Stimulated activated CD8-positive, alpha-beta memory T cell treated with anti-CD3 and anti-CD28 coated beads, Interleukin-4, amount 100 ng/mL, for 1 hour (primary cell): ENCODE data around the gene FAM149B1.

Experiments used
- DNase-seq, 2 donors: peaks; one replicate each; pipeline ENCODE4 v3.0.0-alpha.2; 2020; ENCODE audit warnings: low read depth in 2 of 2, low spot score in 1 of 2

The FAM149B1 gene

DNA sequence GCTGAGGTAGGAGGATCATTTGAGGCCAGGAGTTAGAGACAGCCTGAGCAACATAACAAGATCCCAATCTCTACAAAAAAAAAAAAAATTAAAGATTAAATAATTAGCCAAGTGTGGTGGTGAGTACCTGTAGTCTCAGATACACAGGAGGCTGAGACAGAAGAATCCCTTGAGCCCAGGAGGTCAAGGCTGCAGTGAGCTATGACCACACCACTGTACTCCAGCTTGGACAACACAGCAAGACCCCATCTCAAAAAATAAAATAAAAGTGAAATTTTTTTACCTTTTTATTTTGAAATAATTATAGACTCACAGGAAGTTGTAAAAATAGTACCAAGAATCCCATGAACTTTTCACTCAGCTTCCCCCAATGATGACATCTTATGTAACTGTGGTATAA lies 4.9 kb downstream of the FAM149B1 start:
- DNase-seq: no peak

DNA sequence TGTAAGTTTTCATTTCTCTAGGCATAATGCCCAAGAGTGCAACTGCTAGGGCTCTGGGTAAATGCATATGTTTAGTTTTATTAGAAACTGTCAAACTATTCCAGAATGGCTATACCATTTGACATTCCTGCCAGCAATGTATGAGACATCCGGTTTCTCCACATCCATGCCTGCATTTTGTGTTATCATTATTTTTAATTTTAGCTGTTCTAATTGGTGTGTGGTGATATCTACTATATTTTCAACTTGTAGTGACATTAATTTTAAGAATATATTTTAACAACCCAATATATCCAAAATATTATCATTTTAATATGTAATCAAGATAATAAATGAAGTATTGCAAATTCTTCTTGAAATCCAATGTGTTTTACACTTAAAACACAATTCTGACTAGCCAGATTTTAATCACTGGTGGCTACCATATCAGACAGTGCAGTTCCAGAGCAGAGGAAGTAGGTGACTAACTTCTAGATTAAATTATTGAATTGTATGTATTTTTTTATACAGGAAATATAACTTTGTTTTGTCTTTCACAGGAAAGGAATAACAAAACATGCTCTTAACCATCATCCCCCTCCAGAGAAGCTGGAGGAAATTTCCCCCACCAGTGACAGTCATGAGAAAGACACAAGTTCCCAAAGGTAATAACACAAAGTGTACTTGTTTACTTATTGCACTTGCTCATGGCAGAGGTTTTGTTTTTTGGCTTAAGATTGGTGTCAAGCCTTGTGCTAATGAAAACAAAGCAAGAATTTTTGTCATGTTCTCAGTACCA lies 6.4 kb downstream of the FAM149B1 start:
- no peak for DNase-seq

- no peak for DNase-seq
Observed at GRCh38 chr10:73182568-73182967, 14.6 kb downstream of the FAM149B1 start.

- DNase-seq: no peak
Observed at GRCh38 chr10:73183667-73184281, 15.9 kb downstream of the FAM149B1 start.

- DNase-seq: no peak
Observed at GRCh38 chr10:73186266-73186665, 18.3 kb downstream of the FAM149B1 start.

DNA sequence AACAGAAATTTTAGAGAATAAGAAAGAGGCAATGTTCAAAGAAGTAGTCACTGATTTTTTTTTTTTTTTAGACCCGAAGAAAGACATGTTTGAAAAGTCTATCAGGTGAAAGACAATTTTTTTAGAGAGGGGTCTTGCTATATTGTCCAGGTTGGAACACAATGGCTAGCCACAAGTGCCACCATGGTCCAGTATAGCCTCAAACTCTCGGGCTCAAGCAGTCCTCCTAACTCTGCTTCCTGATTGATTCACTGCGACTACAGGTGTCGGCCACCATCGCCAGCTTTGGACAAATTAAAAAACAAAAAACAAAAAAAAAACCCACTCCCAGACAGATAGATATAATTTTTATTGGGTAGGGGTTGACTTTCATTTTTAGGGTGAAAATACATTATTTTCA lies 22.3 kb downstream of the FAM149B1 start:
- no peak for DNase-seq

DNA sequence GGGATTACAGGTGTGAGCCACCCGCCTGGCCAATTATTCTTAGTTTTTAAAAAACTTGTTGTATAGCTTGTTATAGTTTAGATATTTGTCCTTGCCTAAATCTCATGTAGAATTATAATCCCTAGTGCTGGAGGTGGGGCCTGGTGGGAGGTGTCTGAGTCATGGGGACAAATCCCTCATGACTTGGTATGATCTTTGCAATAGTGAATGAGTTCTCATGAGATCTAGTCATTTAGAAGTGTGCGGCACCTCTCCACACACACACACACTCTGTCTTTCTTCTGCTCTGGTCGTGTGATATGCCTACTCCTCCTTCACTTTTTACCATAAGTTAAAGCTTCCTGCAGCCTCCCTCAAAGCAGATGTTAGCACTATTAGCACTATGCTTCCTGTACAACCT lies 37.2 kb downstream of the FAM149B1 start:
- no peak for DNase-seq

DNA sequence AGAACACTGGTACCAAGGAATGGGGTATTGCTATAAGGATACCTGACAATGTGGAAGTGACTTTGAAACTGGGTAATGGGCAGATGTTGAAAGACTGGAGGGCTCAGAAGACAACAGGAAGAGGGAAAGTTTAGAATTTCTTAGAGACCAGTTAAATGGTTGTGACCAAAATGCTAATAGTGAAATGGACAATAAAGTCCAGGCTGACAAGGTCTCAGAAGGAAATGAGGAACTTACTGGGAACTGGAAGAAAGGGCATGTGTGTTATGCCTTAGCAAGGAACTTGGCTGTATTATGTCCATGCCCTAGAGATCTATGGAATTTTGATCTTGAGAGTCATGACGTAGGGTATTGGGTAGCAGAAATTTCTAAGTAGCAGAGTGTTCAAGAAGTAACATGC lies 38.0 kb downstream of the FAM149B1 start:
- no peak for DNase-seq

DNA sequence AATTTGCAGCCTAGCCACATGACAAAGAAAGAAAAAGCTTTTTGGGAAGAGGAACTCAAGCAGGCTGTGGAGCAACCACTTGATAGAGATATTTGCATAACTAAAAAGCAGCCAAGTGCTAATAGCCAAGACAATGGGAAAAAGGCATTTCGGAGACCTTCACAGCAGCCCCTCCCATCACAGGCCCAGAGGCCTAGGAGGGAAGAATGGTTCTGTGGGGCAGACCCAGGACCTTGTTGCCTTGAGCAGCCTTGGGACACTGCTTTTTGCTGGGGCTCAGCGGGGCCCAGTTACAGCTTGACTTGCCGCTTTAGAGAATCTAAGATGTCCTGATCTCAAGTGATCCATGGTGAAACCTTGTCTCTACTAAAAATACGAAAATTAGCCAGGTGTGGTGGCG lies 38.5 kb downstream of the FAM149B1 start:
- no peak for DNase-seq

DNA sequence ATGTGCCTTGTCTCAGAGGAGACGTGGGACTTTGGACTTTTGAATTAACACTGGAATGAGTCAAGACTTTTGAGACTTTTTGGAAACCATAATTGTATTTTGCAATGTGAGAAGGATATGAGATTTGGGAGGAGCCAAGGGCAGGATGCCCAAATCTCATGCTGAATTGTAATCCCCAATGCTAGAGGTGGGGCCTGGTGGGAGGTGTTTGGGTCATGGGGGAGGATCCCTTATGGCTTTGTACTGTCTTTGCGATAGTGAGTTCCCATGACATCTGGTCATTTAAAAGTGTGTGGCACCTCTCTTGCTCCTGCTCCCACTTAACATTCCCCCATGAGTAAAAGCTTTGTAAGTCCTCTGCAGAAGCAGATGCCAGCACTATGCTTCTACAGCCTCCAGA lies 40.0 kb downstream of the FAM149B1 start:
- DNase-seq: no peak

DNA sequence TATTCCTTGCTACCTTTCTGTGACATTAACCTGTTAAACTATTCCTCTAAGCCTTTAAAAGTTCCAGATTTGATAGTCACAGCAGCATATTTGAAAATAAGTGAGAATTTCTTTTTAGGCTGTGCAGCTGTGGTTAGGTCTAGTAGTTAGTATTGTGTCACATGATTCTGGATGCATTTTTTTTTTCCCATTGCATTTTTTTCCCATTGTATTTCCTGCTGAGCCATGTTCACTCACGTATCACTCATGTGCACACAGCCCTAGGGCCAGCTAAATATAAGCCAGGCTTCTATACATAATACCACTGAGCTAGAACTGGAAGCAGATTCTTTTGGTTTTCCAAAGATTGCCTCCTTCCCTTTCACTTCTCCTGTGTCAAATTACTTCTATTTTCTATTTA lies 41.8 kb downstream of the FAM149B1 start:
- no peak for DNase-seq

GRCh38 chr10:73210395-73211105 lies 42.6 kb downstream of the FAM149B1 start:
- no peak for DNase-seq

DNA sequence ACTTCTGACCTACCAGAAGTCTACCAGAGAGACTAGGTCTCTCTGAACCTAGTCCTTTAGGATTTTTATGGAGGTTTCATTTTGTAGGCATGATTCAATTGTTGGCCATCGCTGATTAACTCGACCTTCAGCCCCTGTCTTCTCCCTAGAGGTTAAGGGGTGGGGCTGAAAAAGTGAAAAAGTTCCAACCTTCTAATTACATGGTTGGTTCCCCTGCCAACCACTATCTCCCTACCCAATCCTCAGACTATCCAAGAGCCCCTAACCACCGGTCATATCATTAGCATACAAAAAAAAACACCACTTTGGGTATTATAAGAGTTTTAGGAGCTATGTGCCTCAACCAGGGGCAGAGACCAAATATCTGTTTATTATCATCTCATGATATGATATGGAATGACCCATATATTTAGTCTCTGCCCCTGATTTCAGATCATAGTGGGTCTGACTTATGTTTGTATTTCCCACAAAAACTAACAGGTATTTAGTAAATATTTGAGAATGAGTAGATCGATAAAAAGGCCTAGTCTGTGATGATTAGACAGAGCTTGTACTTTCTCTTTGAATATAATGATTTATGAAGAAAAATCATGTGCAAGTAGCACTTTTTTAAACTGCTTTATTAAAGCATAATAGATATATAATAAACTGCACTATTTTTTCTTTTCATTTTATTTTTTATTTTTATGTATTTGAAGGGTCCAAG lies 43.3 kb downstream of the FAM149B1 start:
- no peak for DNase-seq

GRCh38 chr10:73215749-73216148 lies 47.8 kb downstream of the FAM149B1 start:
- DNase-seq: no peak

- no peak for DNase-seq
Observed at GRCh38 chr10:73217628-73218027, 49.7 kb downstream of the FAM149B1 start.

DNA sequence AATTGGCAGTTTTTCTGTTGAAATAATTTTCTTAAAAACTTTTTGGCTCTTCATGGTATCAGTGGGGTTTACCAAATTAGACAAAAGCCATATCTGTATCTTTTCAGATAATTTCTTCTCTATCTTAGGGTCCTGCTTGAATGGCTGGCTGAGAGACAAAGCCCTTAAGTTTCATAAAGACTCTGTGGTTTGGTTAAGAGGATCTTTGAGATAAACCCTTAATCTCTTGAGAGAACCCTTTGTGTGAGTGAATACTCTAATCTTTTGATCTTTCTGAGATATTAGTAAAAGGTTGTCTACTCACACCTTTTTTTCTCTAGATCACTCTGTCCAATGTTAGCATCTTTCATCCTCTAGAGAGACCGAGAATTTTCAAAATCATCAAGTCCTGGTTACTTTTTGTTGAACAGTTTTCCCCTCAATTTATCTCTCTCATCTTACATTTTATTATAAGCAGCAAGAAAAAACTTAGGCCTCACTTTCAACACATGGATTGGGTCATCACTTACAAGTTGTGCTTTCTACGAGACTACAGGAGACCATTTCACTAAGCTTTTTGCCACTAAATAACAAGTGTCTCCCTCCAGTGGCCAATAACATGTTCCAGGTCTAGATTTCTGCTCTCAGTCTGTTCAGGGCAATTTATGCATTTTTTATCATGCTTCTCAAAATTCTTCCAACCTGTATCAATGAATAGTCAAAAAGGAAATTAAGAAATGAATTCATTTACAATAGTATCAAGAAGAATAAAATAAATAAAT lies 50.7 kb downstream of the FAM149B1 start:
- no peak for DNase-seq

DNA sequence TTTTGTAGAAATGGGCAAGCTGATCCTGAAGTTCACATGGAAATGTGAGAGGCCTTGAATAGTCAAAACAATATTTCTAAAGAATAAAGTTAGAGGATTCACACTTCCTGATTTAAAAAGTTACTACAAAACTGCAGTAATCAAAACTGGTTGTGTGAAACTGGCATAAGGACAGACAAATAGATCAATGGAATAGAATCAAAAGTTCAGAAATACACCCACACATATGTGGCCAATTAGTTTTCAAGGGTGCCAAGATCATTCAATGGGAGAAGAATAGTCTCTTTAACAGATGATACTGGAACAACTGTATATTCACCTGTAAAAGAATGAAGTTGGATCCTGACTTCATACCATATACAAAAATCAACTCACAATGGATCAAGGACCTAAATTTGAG lies 51.5 kb downstream of the FAM149B1 start:
- DNase-seq: no peak

DNA sequence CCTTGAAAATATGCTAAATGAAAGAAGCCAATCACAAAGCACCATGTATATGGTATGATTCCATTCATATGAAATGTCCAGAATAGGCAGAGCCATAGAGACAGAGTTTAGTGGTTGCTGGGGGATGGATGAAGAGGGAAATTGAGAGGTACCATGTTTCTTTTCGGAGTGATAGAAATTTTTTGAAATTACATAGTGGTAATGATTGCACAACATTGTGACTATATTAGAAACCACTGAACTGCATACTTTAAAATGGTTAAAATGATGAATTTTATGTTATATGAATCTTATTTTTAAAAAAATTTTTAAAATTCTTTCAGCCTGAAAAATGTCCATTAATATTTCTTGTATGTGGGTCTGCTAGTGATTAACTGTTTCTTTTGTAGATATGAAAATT lies 53.1 kb downstream of the FAM149B1 start:
- no peak for DNase-seq

- DNase-seq: no peak
Observed at GRCh38 chr10:73225518-73225917, 57.6 kb downstream of the FAM149B1 start.

DNA sequence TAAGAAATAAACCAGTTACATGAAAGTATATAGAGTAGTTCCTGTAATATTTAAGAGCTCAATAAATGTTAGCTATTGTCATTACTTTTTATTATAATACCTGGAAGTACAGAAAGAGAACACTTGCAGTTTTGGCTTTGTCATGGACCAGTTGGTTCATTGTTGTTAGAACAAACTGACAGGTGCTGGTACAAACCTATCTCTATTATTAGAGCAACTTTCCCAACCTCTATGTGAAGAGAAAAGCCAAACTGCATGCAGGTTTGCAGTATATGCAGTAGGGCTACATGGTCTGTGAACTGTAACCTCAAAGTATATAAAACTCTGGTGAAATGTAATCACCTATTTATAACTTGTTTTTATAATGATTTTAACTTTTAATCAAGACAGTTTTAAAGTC lies 58.7 kb downstream of the FAM149B1 start:
- DNase-seq: no peak

DNA sequence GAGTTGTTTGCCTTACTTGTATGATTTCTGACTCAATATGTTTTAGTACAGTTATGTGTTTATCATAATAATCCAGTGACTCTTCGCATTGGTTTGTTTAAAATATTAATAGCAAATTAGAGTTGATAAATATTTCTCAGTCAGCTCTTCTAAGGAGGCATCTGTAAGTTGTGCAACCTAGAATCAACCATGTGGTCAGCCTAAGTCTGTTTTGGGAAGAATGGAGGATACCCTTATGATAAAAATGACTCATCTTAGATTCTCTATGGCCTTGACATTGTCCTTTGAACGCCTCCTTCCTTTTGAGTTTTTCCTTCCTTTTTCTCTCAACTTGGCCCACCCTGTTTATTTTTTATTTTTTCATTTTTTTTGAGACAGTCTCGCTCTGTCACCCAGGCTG lies 60.3 kb downstream of the FAM149B1 start:
- DNase-seq: no peak
